Stimulated activated CD4-positive, alpha-beta T cell treated with anti-CD3 and anti-CD28 coated beads, Interleukin-2, amount 100 ng/mL, for 48 hours (primary cell): Measurements from ENCODE around the gene DENND5B.
"Not testable (repeated sequence)": the region's sequence is repeated elsewhere in the genome, so short reads cannot be mapped to it uniquely, and the experiment has no call there.

Source experiments
- DNase-seq, 2 donors: peaks; one replicate each; pipeline ENCODE4 v3.0.0-alpha.2; 2020

DENND5B gene

GRCh38 chr12:31550590-31550989, 40.3 kb downstream of the DENND5B start:
- DNase-seq = not testable (repeated sequence)

- DNase-seq = no peak
Measured at GRCh38 chr12:31536672-31537071, 54.3 kb downstream of the DENND5B start.

GRCh38 chr12:31533470-31533869, 57.5 kb downstream of the DENND5B start:
- no peak for DNase-seq

GRCh38 chr12:31531893-31532292, 59.0 kb downstream of the DENND5B start:
- DNase-seq = no peak

- DNase-seq = no peak
Measured at GRCh38 chr12:31528095-31528494, 62.8 kb downstream of the DENND5B start.

GRCh38 chr12:31527083-31527482, 63.9 kb downstream of the DENND5B start:
- no peak for DNase-seq

GRCh38 chr12:31526158-31526546, 64.8 kb downstream of the DENND5B start:
- no peak for DNase-seq

GRCh38 chr12:31525496-31526157, 65.3 kb downstream of the DENND5B start:
- no peak for DNase-seq

GRCh38 chr12:31524791-31525495, 66.0 kb downstream of the DENND5B start:
- no peak for DNase-seq

GRCh38 chr12:31523306-31523705, 67.6 kb downstream of the DENND5B start:
- DNase-seq = no peak

- no peak for DNase-seq
Measured at GRCh38 chr12:31522607-31523006, 68.3 kb downstream of the DENND5B start.

- no peak for DNase-seq
Measured at GRCh38 chr12:31521964-31522363, 69.0 kb downstream of the DENND5B start.

GRCh38 chr12:31519511-31519910, 71.4 kb downstream of the DENND5B start:
- DNase-seq = no peak

- no peak for DNase-seq
Measured at GRCh38 chr12:31518680-31519227, 72.2 kb downstream of the DENND5B start.

- DNase-seq = no peak
Measured at GRCh38 chr12:31517994-31518393, 72.9 kb downstream of the DENND5B start.

- no peak for DNase-seq
Measured at GRCh38 chr12:31516702-31517101, 74.2 kb downstream of the DENND5B start.

- DNase-seq = no peak
Measured at GRCh38 chr12:31514912-31515311, 76.0 kb downstream of the DENND5B start.

GRCh38 chr12:31510034-31510433, 80.9 kb downstream of the DENND5B start:
- no peak for DNase-seq

- DNase-seq = no peak
Measured at GRCh38 chr12:31508436-31509150, 82.3 kb downstream of the DENND5B start.

GRCh38 chr12:31507966-31508365, 83.0 kb downstream of the DENND5B start:
- DNase-seq = no peak

- DNase-seq = no peak
Measured at GRCh38 chr12:31506515-31507306, 84.2 kb downstream of the DENND5B start.

GRCh38 chr12:31504625-31505222, 86.2 kb downstream of the DENND5B start:
- DNase-seq = no peak
